Body of pancreas (tissue), 4 donors: ENCODE measurements around the gene OR52N5.

Experiments used
- CTCF ChIP-seq, 7 experiments: fragments of 450-650 bp in 4 of 7; fragments of 200-600 bp in 3 of 7; sonication (generic) in 3 of 7; IDR thresholded peaks; one replicate each; pipeline ENCODE4 v1.5.1; 2016 to 2019; ENCODE audit warnings: antibody characterized with exemption in 7 of 7
- POLR2A ChIP-seq, 3 donors: fragments of 450-650 bp; IDR thresholded peaks; one replicate each; pipeline ENCODE4 v1.6.1; 2016; ENCODE audit warnings: antibody characterized with exemption in 3 of 3, mild to moderate bottlenecking in 2 of 3

- TF ChIP-seq CTCF (IDR thresholded peaks at IDR 0.05) (no peak), POLR2A (IDR thresholded peaks at IDR 0.05) (no peak)
These were observed 46.8 kb downstream of the OR52N5 start, which contains the start of gene OR56B1 for GRCh38 chr11:5736396-5736795.
